SK-N-SH (cell line): ENCODE measurements around the gene HS6ST3. TPM values are rescaled to one million over a fixed set of nuclear protein-coding genes. Genes with fewer than 3 reads are reported as not detected.

Experiments used
- CTCF ChIA-PET: fragments of 300-600, 350-600 bp; formaldehyde crosslinking; extraction: SDS; loops from one replicate; lab custom pipeline; 2021; lab: Yijun Ruan, JAX
- POLR2A ChIA-PET: fragments of 350-600 bp; sonication (Branson Sonifier 250); formaldehyde crosslinking; extraction: SDS; loops from one replicate; lab custom pipeline; 2020; ENCODE audit warnings: antibody characterized with exemption, inconsistent platforms; lab: Yijun Ruan, JAX
- DNase-seq: peaks from one replicate; pipeline ENCODE4 v3.0.0; 2012
- H2AFZ ChIP-seq: fragments of 200-600 bp; sonication (generic); 2 replicates; pipeline ENCODE4 v1.8.1; 2016; ENCODE audit warnings: antibody characterized with exemption, mild to moderate bottlenecking, low read depth
- H3F3A ChIP-seq: fragments of 200-600 bp; sonication (generic); replicated peaks from 2 replicates; pipeline ENCODE3; 2016; ENCODE audit warnings: antibody characterized with exemption, mild to moderate bottlenecking; ENCODE audit not compliant: insufficient read depth
- H3K27ac ChIP-seq, 2 experiments: fragments of 200-500 bp in 1 of 2; fragments of 200-600 bp in 1 of 2; sonication (Bioruptor generic) in 1 of 2; sonication (generic), shearing (Covaris generic) in 1 of 2; 2 replicates each; pipeline versions ENCODE4 v1.5.1 to v1.6.1; 2014 to 2016; ENCODE audit warnings: low read depth in 2 of 2, inconsistent platforms in 1 of 2, low read length in 1 of 2, mild to moderate bottlenecking in 1 of 2, mixed read lengths in 1 of 2
- H3K27me3 ChIP-seq: fragments of 200-600 bp; sonication (generic), shearing (Covaris generic); 2 replicates; pipeline ENCODE4 v1.6.1; 2016; ENCODE audit warnings: mixed run types; ENCODE audit not compliant: insufficient read depth
- H3K36me3 ChIP-seq, 2 experiments: fragments of 200-500 bp in 1 of 2; fragments of 200-600 bp in 1 of 2; sonication (Bioruptor generic) in 1 of 2; sonication (generic) in 1 of 2; replicated peaks in 1 of 2; 2 replicates each; pipeline versions ENCODE3 to v1.5.1; 2014 to 2016; ENCODE audit warnings: low read length in 1 of 2, mild to moderate bottlenecking in 1 of 2; ENCODE audit not compliant: insufficient read depth in 2 of 2, control insufficient read depth in 1 of 2
- H3K4me1 ChIP-seq, 2 experiments: fragments of 200-500 bp in 1 of 2; fragments of 200-600 bp in 1 of 2; sonication (Bioruptor generic) in 1 of 2; sonication (generic), shearing (Covaris generic) in 1 of 2; 2 replicates each; pipeline versions ENCODE4 v1.5.1 to v1.6.1; 2014 to 2016; ENCODE audit warnings: low read depth in 1 of 2, low read length in 1 of 2, mixed run types in 1 of 2; ENCODE audit not compliant: insufficient read depth in 2 of 2, control insufficient read depth in 1 of 2
- H3K4me2 ChIP-seq: fragments of 200-600 bp; sonication (generic), shearing (Covaris generic); 2 replicates; pipeline ENCODE4 v1.6.1; 2017; ENCODE audit warnings: mixed run types
- H3K4me3 ChIP-seq, 2 experiments: fragments of 200-500 bp in 1 of 2; fragments of 200-600 bp in 1 of 2; sonication (Bioruptor generic) in 1 of 2; sonication (generic), shearing (Covaris generic) in 1 of 2; 2 replicates each; pipeline versions ENCODE4 v1.5.1 to v1.8.1; 2014 to 2016; ENCODE audit warnings: low read depth in 2 of 2, inconsistent platforms in 1 of 2, low read length in 1 of 2, mild to moderate bottlenecking in 1 of 2, mixed read lengths in 1 of 2, moderate library complexity in 1 of 2
- H3K79me2 ChIP-seq: fragments of 200-600 bp; sonication (generic); 2 replicates; pipeline ENCODE4 v1.8.1; 2017; ENCODE audit warnings: mild to moderate bottlenecking; ENCODE audit not compliant: insufficient read depth
- H3K9ac ChIP-seq: fragments of 200-600 bp; sonication (generic); 2 replicates; pipeline ENCODE4 v1.6.1; 2017; ENCODE audit warnings: mixed run types
- H3K9me2 ChIP-seq: fragments of 200-600 bp; sonication (generic); 2 replicates; pipeline ENCODE4 v1.6.1; 2017; ENCODE audit warnings: mixed run types
- H3K9me3 ChIP-seq: fragments of 200-600 bp; sonication (generic); 2 replicates; pipeline ENCODE4 v1.6.1; 2017; ENCODE audit warnings: mixed run types, mild to moderate bottlenecking, moderate library complexity
- H4K20me1 ChIP-seq: fragments of 200-600 bp; sonication (generic); 2 replicates; pipeline ENCODE4 v1.6.1; 2017; ENCODE audit warnings: mild to moderate bottlenecking, mixed run types; ENCODE audit not compliant: insufficient read depth
- CHD2 ChIP-seq: fragments of 150-350 bp; IDR thresholded peaks from 2 replicates; pipeline ENCODE4 v1.6.1; 2018; ENCODE audit warnings: low read length; ENCODE audit not compliant: partially characterized antibody
- CTCF ChIP-seq: fragments of 200-600 bp; sonication (generic); IDR thresholded peaks from 2 replicates; pipeline ENCODE4 v1.6.1; 2017; ENCODE audit warnings: antibody characterized with exemption, mild to moderate bottlenecking, moderate library complexity
- FOXM1 ChIP-seq: IDR thresholded peaks from 2 replicates; pipeline ENCODE4 v1.4.0; 2012; ENCODE audit warnings: low read depth, mild to moderate bottlenecking
- GABPA ChIP-seq: IDR thresholded peaks from 2 replicates; pipeline ENCODE4 v1.4.0; 2012; ENCODE audit warnings: low read depth, mild to moderate bottlenecking
- GATA2 ChIP-seq: sonication (generic); formaldehyde crosslinking; IDR thresholded peaks from 2 replicates; pipeline ENCODE4 v1.5.0; 2020; ENCODE audit warnings: mild to moderate bottlenecking, missing genetic modification reagents
- JUND ChIP-seq: IDR thresholded peaks from 2 replicates; pipeline ENCODE4 v1.4.0; 2012
- MAX ChIP-seq: IDR thresholded peaks from 2 replicates; pipeline ENCODE4 v1.4.0; 2012; ENCODE audit warnings: low read depth
- MEF2A ChIP-seq: IDR thresholded peaks from 2 replicates; pipeline ENCODE4 v1.4.0; 2012; ENCODE audit warnings: low read depth, borderline replicate concordance
- MXI1 ChIP-seq: IDR thresholded peaks from 2 replicates; pipeline ENCODE4 v1.6.1; 2012; ENCODE audit warnings: mild to moderate bottlenecking, low read depth, low read length, improper control_type of control experiment
- NFIC ChIP-seq: IDR thresholded peaks from 2 replicates; pipeline ENCODE4 v1.4.0; 2012; ENCODE audit warnings: borderline replicate concordance
- NRF1 ChIP-seq: IDR thresholded peaks from 2 replicates; pipeline ENCODE4 v1.6.1; 2012; ENCODE audit warnings: low read depth, mild to moderate bottlenecking, low read length
- RAD21 ChIP-seq: IDR thresholded peaks from 2 replicates; pipeline ENCODE4 v1.6.1; 2012; ENCODE audit warnings: mild to moderate bottlenecking, low read length
- RCOR1 ChIP-seq: fragments of 150-350 bp; IDR thresholded peaks from 2 replicates; pipeline ENCODE4 v1.6.1; 2017; ENCODE audit warnings: antibody characterized with exemption, low read length
- REST ChIP-seq: IDR thresholded peaks from 2 replicates; pipeline ENCODE4 v1.6.1; 2012; ENCODE audit warnings: mild to moderate bottlenecking, low read depth, low read length, moderate library complexity
- RXRA ChIP-seq: IDR thresholded peaks from 2 replicates; pipeline ENCODE4 v1.4.0; 2012; ENCODE audit warnings: low read depth, mild to moderate bottlenecking, borderline replicate concordance
- SIN3A ChIP-seq: IDR thresholded peaks from 2 replicates; pipeline ENCODE4 v1.6.1; 2012; ENCODE audit warnings: low read depth, mild to moderate bottlenecking, low read length, moderate library complexity, borderline replicate concordance
- TCF12 ChIP-seq: IDR thresholded peaks from 2 replicates; pipeline ENCODE4 v1.4.0; 2012
- YY1 ChIP-seq: IDR thresholded peaks from 2 replicates; pipeline ENCODE4 v1.4.0; 2012; ENCODE audit warnings: low read depth, mild to moderate bottlenecking
- WGBS: methylation state at CpG from one replicate; pipeline ENCODE4 v1.1.6; 2017; ENCODE audit warnings: low lambda C conversion rate; 5-methylcytosine and 5-hydroxymethylcytosine counted together
- polyA plus RNA-seq, 3 experiments: library from polyadenylated mRNA; depleted of rRNA; stranded (reverse); fragments of >200 nt; gene quantifications; 2 replicates each; pipeline ENCODE4 v1.2.3, GENCODE V29; 2012

The HS6ST3 gene
- polyA plus RNA-seq, 1 of the 3 experiments (the other 2 are of a cell fraction) = under 0.01 TPM

- Histone ChIP-seq H3K27me3 (no peaks in the 10 kb centered on the region), H3K79me2 (no peaks in the 10 kb centered on the region), H2AFZ (no peak overlapping the region), H3F3A (no peaks in the 10 kb centered on the region), H3K4me1 (peaks cover 0 to 3% of the 10 kb centered on the region in 2 experiments; a peak in 1 of 4 replicates), H3K4me2 (no peak overlapping the region), H3K9me2 (no peaks in the 10 kb centered on the region), H3K9me3 (no peaks in the 10 kb centered on the region), H3K36me3 (no peaks in the 10 kb centered on the region), H3K27ac (no peak overlapping the region)
- WGBS = 40% methylated on average over 1 of the region's 1 CpG
- ChIA-PET CTCF (interaction anchor here (0.7 to 2.9 kb wide), 4 partner anchors 137 to 802 kb away, joined by 3 to 11 read pairs (median 7); no protein-coding TSS in a partner anchor), POLR2A (no interaction called here)
- TF ChIP-seq GABPA = no peak
- TF ChIP-seq, all 33 proteins: peak for 0
- DNase-seq = no peak
- Histone ChIP-seq H3K9ac (no peak overlapping the region), H3K4me3 (no peak overlapping the region), H4K20me1 (no peaks in the 10 kb centered on the region)
Observed at GRCh38 chr13:96821381-96821780, 731.5 kb downstream of the HS6ST3 start.

GRCh38 chr13:96821971-96822370 lies 732.1 kb downstream of the HS6ST3 start:
- Histone ChIP-seq H3F3A (no peaks in the 10 kb centered on the region), H3K4me1 (peaks cover 0 to 3% of the 10 kb centered on the region in 2 experiments; a peak in 1 of 4 replicates), H3K79me2 (no peaks in the 10 kb centered on the region), H3K36me3 (no peaks in the 10 kb centered on the region), H3K27ac (no peak overlapping the region), H3K9ac (no peak overlapping the region), H2AFZ (no peak overlapping the region), H3K9me2 (no peaks in the 10 kb centered on the region), H4K20me1 (no peaks in the 10 kb centered on the region), H3K4me2 (no peak overlapping the region), H3K4me3 (no peak overlapping the region), H3K9me3 (no peaks in the 10 kb centered on the region), H3K27me3 (no peaks in the 10 kb centered on the region)
- no peak for DNase-seq
- TF ChIP-seq RAD21 (no peak), FOXM1 (no peak), YY1 (no peak), RCOR1 (no peak), JUND (no peak), MEF2A (no peak), MAX (no peak), GATA2 (CRISPR knock-in tag) (peak; percentile 80), NFIC (no peak)
- ChIA-PET CTCF (interaction anchor here (0.9 to 2.9 kb wide), 4 partner anchors 136 to 802 kb away, joined by 3 to 11 read pairs (median 7); no protein-coding TSS in a partner anchor), POLR2A (interaction anchor here (0.6 kb wide), 1 partner anchor 266 kb away, joined by 3 read pairs; no protein-coding TSS in a partner anchor)
- 55% methylated on average over 8 of the region's 9 CpGs for WGBS

GRCh38 chr13:96822895-96823294 lies 733.0 kb downstream of the HS6ST3 start:
- no peaks in the 10 kb centered on the region for H3K9me2 ChIP-seq
- DNase-seq = peak; percentile 37
- H3K4me3 ChIP-seq = no peak overlapping the region
- ChIA-PET POLR2A (no interaction called here), CTCF (interaction anchor here (0.8 to 2.9 kb wide), 6 partner anchors 12 to 803 kb away, joined by 3 to 11 read pairs (median 6); no protein-coding TSS in a partner anchor)
- no peaks in the 10 kb centered on the region for H4K20me1 ChIP-seq
- H3K9me3 ChIP-seq = no peaks in the 10 kb centered on the region
- H2AFZ ChIP-seq = no peak overlapping the region
- peaks cover 0 to 3% of the 10 kb centered on the region in 2 experiments; a peak in 1 of 4 replicates for H3K4me1 ChIP-seq
- no peak overlapping the region for H3K4me2 ChIP-seq
- no peak overlapping the region for H3K9ac ChIP-seq
- no peaks in the 10 kb centered on the region for H3F3A ChIP-seq
- no peaks in the 10 kb centered on the region for H3K27me3 ChIP-seq
- no peaks in the 10 kb centered on the region for H3K36me3 ChIP-seq
- no peaks in the 10 kb centered on the region for H3K79me2 ChIP-seq
- no peak overlapping the region for H3K27ac ChIP-seq
- TF ChIP-seq MXI1 = no peak
- TF ChIP-seq GABPA = no peak
- TF ChIP-seq MAX = no peak
- no peak for TF ChIP-seq MEF2A
- TF ChIP-seq REST = no peak
- no peak for TF ChIP-seq NRF1
- no peak for TF ChIP-seq TCF12
- no peak for TF ChIP-seq CHD2
- TF ChIP-seq JUND = no peak
- peak; percentile 23; the same call in 1 of the 2 replicates for TF ChIP-seq CTCF
- no peak for TF ChIP-seq RXRA
- TF ChIP-seq SIN3A = no peak
